GM19035 (cell line): Measurements from ENCODE around the gene DCUN1D2.
"Not testable (repeated sequence)": the region's sequence is repeated elsewhere in the genome, so short reads cannot be mapped to it uniquely, and the experiment has no call there.

Experiments used
- ATAC-seq: cut with Tn5 transposase; IDR thresholded peaks from one replicate; pipeline ENCODE4 v1.9.1; 2021; ENCODE audit not compliant: unreplicated experiment

Gene DCUN1D2

GRCh38 chr13:113448885-113449692 lies 41.4 kb downstream of the DCUN1D2 start:
- ATAC-seq: peak; percentile 63

GRCh38 chr13:113448545-113448884 lies 42.0 kb downstream of the DCUN1D2 start:
- peak; percentile 13 for ATAC-seq

- no peak for ATAC-seq
Measured at GRCh38 chr13:113447596-113447995, 42.9 kb downstream of the DCUN1D2 start.

GRCh38 chr13:113446488-113446854 lies 44.0 kb downstream of the DCUN1D2 start:
- ATAC-seq: no peak

DNA sequence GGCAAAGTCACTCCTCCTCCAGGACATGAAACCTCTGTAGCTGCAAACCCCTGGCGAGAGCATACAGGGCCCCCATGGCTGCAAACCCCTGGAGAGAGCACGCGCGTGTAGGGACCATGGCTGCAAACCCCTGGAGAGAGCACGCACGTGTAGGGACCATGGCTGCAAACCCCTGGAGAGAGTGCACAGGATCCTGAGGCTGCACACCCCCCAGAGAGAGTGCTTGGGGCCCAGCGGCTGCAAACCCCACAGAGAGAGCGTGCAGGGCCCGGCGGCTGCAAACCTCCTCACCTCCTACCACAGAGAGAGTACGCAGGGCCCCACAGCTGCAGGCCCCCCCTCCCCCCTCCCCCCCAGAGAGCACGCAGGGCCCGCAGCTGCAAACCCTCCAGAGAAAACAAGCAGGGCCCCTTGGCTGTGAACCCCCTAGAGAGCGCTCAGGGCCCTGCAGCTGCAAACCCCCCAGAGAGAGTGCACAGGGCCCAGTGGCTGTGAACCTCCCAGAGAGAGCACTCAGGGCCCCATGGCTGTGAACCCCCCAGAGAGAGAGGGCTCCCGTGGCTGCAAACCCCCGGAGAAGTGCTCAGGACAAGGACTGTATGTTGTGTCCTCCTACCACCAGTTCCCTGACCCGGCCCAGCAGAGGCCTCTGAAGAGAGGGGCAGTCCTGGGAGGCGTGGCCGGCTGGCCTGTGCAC lies 44.6 kb downstream of the DCUN1D2 start:
- no peak for ATAC-seq

DNA sequence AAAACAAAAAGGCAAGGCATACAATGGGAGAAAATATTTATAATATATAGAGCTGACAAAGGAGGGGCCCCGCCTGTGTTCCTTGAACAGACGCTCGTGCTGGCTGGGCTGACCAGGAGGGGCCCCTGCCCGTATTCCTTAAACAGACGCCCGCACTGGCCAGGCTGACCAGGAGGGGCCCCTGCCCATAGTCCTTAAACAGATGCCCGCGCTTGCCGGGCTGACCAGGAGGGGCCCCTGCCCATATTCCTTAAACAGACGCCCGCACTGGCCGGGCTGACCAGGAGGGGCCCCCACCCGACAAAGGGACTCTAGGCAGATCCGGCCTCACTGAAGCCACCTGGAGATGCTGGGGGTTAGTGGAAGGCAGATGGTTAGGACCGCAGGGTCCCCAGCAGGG lies 46.5 kb downstream of the DCUN1D2 start:
- ATAC-seq: no peak

- no peak for ATAC-seq
Measured at GRCh38 chr13:113442985-113443362, 47.5 kb downstream of the DCUN1D2 start.

GRCh38 chr13:113442354-113442984 lies 48.0 kb downstream of the DCUN1D2 start:
- no peak for ATAC-seq

GRCh38 chr13:113441661-113442060 lies 48.9 kb downstream of the DCUN1D2 start:
- no peak for ATAC-seq

DNA sequence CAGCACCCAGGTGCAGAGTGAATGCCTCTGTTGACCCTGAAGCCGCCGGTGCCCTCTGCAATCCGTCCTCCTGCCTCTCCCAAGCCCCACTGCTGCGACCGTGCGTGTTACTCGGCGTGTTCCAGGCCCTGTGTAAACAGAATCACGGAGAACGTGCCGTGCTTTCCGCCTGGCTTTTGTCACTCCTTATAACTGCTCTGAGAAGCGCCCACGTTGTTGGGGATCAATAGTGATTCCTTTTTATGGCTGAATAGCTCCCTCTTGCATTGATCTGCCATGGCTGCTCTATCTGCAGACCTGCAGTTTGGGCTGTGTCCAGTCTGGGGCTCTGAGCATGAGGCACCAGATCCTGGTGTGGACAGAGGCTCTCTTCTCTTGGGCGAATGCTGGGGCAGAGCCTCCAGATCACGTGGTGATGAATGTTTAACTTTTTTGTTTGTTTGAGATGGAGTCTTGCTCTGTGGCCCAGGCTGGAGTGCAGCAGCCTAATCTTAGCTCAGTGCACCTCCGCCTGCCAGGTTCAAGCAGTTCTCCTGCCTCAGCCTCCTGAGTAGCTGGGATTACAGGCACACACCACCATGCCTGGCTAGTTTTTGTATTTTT lies 53.0 kb downstream of the DCUN1D2 start:
- no peak for ATAC-seq

GRCh38 chr13:113436866-113437265 lies 53.6 kb downstream of the DCUN1D2 start:
- not testable (repeated sequence) for ATAC-seq

DNA sequence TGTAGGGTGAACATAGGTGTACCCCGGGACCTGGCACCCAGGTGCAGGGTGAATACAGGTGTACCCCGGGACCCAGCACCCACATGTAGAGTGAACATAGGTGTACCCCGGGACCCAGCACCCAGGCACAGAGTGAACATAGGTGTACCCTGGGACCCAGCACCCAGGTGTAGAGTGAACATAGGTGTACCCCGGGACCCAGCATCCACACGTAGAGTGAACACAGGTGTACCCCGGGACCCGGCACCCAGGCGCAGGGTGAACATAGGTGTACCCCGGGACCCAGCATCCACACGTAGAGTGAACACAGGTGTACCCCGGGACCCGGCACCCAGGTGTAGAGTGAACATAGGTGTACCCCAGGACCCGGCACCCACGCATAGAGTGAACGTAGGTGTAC lies 54.6 kb downstream of the DCUN1D2 start:
- not testable (repeated sequence) for ATAC-seq

DNA sequence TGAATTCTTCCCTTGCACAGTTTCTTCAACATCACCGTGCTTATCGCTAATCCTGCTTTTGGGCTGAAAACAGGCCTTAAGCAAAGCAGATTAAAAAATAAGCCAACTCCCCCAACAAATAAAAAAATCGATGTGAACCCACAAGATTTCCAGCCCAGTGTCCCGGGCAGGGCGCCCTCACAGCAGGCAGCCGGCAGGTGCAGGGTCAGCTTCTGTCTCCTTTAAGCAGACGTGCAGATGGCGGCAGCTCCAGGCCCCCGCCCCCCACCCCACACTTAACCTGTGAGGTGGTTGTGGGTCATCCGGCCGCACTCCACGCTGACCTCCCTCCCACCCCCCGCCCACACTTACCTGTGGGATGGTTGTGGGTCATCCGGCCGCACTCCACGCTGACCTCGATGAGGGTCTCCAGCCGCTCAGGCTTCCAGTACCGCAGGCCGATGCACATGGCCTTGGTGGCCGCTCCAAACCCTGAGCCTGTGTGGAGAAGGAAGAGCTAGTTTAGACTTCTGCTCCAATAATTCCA lies 57.1 kb downstream of the DCUN1D2 start:
- ATAC-seq: no peak

GRCh38 chr13:113432506-113433270 lies 57.8 kb downstream of the DCUN1D2 start:
- no peak for ATAC-seq

GRCh38 chr13:113431171-113431570 lies 59.3 kb downstream of the DCUN1D2 start:
- ATAC-seq: no peak

- no peak for ATAC-seq
Measured at GRCh38 chr13:113430378-113431110, 60.0 kb downstream of the DCUN1D2 start.

- no peak for ATAC-seq
Measured at GRCh38 chr13:113429608-113429985, 60.9 kb downstream of the DCUN1D2 start.

DNA sequence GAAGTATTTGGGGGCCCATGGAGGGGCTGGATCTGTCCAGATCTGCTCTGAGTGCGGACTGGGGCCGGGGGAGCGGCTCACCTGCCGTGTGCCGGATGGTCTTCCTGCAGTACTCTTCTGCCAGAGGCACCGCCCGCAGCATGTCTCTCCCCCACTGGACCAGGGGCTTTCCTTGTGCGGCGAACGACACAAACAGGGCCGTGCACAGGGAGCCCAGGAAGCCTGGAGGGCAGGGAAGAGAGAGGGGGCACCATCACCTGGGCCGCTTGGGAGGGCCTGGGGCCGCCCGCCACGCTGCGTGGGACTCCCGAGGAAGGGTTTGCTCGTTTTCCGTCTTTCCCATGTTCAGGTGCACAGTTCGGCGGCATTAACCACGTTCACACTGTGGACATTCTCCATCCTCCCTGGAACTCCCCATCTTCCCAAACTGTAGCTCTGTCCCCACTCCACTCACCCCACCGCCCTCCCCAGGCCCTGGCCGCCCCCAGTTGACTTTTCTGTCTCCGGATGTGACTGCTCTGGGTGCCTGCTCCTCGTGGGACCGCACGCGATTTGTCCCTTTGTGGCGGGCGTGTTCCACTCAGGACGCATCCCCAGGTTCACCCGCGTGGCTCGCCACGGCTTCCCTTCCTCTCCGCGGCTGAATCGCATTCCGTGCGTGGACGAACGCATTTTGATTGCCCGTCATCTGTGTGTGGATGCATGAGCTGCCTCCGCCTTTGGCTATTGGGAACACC lies 61.5 kb downstream of the DCUN1D2 start:
- no peak for ATAC-seq

GRCh38 chr13:113428469-113428865 lies 62.0 kb downstream of the DCUN1D2 start:
- ATAC-seq: no peak
